Neutrophil (primary cell): Measurements from ENCODE around the gene CLEC2B.

ENCODE experiments used
- H3K27ac ChIP-seq: fragments of 200-600 bp; sonication (generic); 2 replicates; pipeline ENCODE4 v1.5.1; 2016; ENCODE audit warnings: mild to moderate bottlenecking, moderate library complexity
- H3K27me3 ChIP-seq: fragments of 200-600 bp; sonication (generic); 2 replicates; pipeline ENCODE4 v1.6.0; 2016; ENCODE audit warnings: mild to moderate bottlenecking
- H3K36me3 ChIP-seq: fragments of 200-600 bp; sonication (generic); 2 replicates; pipeline ENCODE4 v1.5.1; 2017
- H3K4me1 ChIP-seq, 2 experiments: fragments of 200-600 bp in 1 of 2; sonication (generic) in 1 of 2; 1 replicate in 1 of 2; 2 replicates in 1 of 2; pipeline versions ENCODE4 v1.5.1 to v1.6.1; 2013 to 2016; ENCODE audit warnings: low read depth in 1 of 2, low read length in 1 of 2, mild to moderate bottlenecking in 1 of 2, moderate library complexity in 1 of 2; ENCODE audit not compliant: control insufficient read depth in 1 of 2, insufficient read depth in 1 of 2
- H3K4me3 ChIP-seq, 2 experiments: fragments of 200-600 bp in 1 of 2; sonication (generic) in 1 of 2; 1 replicate in 1 of 2; 2 replicates in 1 of 2; pipeline ENCODE4 v1.5.1; 2013 to 2016; ENCODE audit warnings: low read depth in 1 of 2, low read length in 1 of 2, mild to moderate bottlenecking in 1 of 2, moderate library complexity in 1 of 2
- H3K9me3 ChIP-seq: fragments of 200-600 bp; sonication (generic); 2 replicates; pipeline ENCODE4 v1.5.1; 2016
- CTCF ChIP-seq: fragments of 200-600 bp; sonication (generic); IDR thresholded peaks from 2 replicates; pipeline ENCODE4 v1.5.1; 2016; ENCODE audit warnings: antibody characterized with exemption

Gene CLEC2B

GRCh38 chr12:9897535-9897934 lies 28.4 kb upstream of the CLEC2B start:
- no peak overlapping the region for H3K27ac ChIP-seq
- no peak for TF ChIP-seq CTCF
- no peaks in the 10 kb centered on the region for H3K36me3 ChIP-seq
- H3K4me3 ChIP-seq = no peak overlapping the region
- no peaks in the 10 kb centered on the region for H3K4me1 ChIP-seq
- peaks cover under 1% of the 10 kb centered on the region for H3K9me3 ChIP-seq
- H3K27me3 ChIP-seq = no peaks in the 10 kb centered on the region

- no peak for TF ChIP-seq CTCF
- Histone ChIP-seq H3K27ac (no peak overlapping the region), H3K4me3 (no peak overlapping the region), H3K9me3 (no peaks in the 10 kb centered on the region), H3K27me3 (no peaks in the 10 kb centered on the region), H3K4me1 (no peaks in the 10 kb centered on the region), H3K36me3 (no peaks in the 10 kb centered on the region)
These were observed 26.2 kb upstream of the CLEC2B start for GRCh38 chr12:9895215-9895971.

GRCh38 chr12:9888665-9889273 lies 19.6 kb upstream of the CLEC2B start:
- H3K27me3 ChIP-seq = no peaks in the 10 kb centered on the region
- H3K36me3 ChIP-seq = no peaks in the 10 kb centered on the region
- TF ChIP-seq CTCF = no peak
- H3K4me1 ChIP-seq = no peaks in the 10 kb centered on the region
- no peak overlapping the region for H3K4me3 ChIP-seq
- no peaks in the 10 kb centered on the region for H3K9me3 ChIP-seq
- H3K27ac ChIP-seq = no peak overlapping the region

- peaks cover 6 to 8% of the 10 kb centered on the region in 2 experiments for H3K4me1 ChIP-seq
- no peaks in the 10 kb centered on the region for H3K36me3 ChIP-seq
- no peak overlapping the region for H3K27ac ChIP-seq
- TF ChIP-seq CTCF = no peak
- no peak overlapping the region for H3K4me3 ChIP-seq
- no peaks in the 10 kb centered on the region for H3K27me3 ChIP-seq
- H3K9me3 ChIP-seq = no peaks in the 10 kb centered on the region
These were observed 14.0 kb upstream of the CLEC2B start for GRCh38 chr12:9883175-9883574.

GRCh38 chr12:9881988-9882387 lies 12.8 kb upstream of the CLEC2B start:
- no peak for TF ChIP-seq CTCF
- H3K4me3 ChIP-seq = no peak overlapping the region
- H3K27me3 ChIP-seq = no peaks in the 10 kb centered on the region

More at GRCh38 chr12:9881988-9882387, 12.8 kb upstream of the CLEC2B start:
- Histone ChIP-seq H3K36me3 (no peaks in the 10 kb centered on the region), H3K4me1 (peaks cover 6 to 8% of the 10 kb centered on the region in 2 experiments), H3K9me3 (no peaks in the 10 kb centered on the region), H3K27ac (no peak overlapping the region)
